KG1 (cell line): ENCODE results near the gene ARL4D.
"Not testable (repeated sequence)": the region's sequence is repeated elsewhere in the genome, so short reads cannot be mapped to it uniquely, and the experiment has no call there.

Experiments used
- DNase-seq: peaks from one replicate; lab custom pipeline; 2025; lab: John Stamatoyannopoulos, UW

Gene ARL4D

GRCh38 chr17:43398724-43399595 lies at the start of gene ARL4D:
TSS of gene ARL4D (plus strand) at chr17:43398993. CDS start at chr17:43399733, 740 bp downstream.
- DNase-seq, result no peak

GRCh38 chr17:43349142-43349541 lies 49.7 kb upstream of the ARL4D start:
- no peak for DNase-seq

- no peak for DNase-seq
These were observed 47.9 kb upstream of the ARL4D start for GRCh38 chr17:43350888-43351361.

- no peak for DNase-seq
These were observed 47.1 kb upstream of the ARL4D start for GRCh38 chr17:43351691-43352090.

- no peak for DNase-seq
These were observed 46.0 kb upstream of the ARL4D start for GRCh38 chr17:43352579-43353331.

- no peak for DNase-seq
These were observed 45.4 kb upstream of the ARL4D start for GRCh38 chr17:43353393-43353792.

GRCh38 chr17:43354371-43354770 lies 44.4 kb upstream of the ARL4D start:
- no peak for DNase-seq

GRCh38 chr17:43356450-43356849 lies 42.3 kb upstream of the ARL4D start:
- DNase-seq, result no peak

GRCh38 chr17:43356999-43357398 lies 41.8 kb upstream of the ARL4D start:
- no peak for DNase-seq

- DNase-seq, result no peak
These were observed 39.2 kb upstream of the ARL4D start for GRCh38 chr17:43359469-43360110.

- DNase-seq, result peak; percentile 93
These were observed 38.4 kb upstream of the ARL4D start for GRCh38 chr17:43360376-43360738.

- peak; percentile 99 for DNase-seq
These were observed 37.9 kb upstream of the ARL4D start for GRCh38 chr17:43360739-43361505.

GRCh38 chr17:43363181-43363925 lies 35.4 kb upstream of the ARL4D start:
- DNase-seq, result no peak

- DNase-seq, result no peak
These were observed 34.9 kb upstream of the ARL4D start for GRCh38 chr17:43363926-43364285.

GRCh38 chr17:43365356-43365755 lies 33.4 kb upstream of the ARL4D start:
- no peak for DNase-seq

- not testable (repeated sequence) for DNase-seq
These were observed 32.9 kb upstream of the ARL4D start for GRCh38 chr17:43365921-43366320.

GRCh38 chr17:43366891-43367736 lies 31.7 kb upstream of the ARL4D start:
- DNase-seq, result no peak

GRCh38 chr17:43367737-43368242 lies 31.0 kb upstream of the ARL4D start:
- peak; percentile 90 for DNase-seq

- peak; percentile 76 for DNase-seq
These were observed 29.9 kb upstream of the ARL4D start for GRCh38 chr17:43368740-43369506.
